ENCODE data around the gene KIF5C.

KIF5C gene

DNA sequence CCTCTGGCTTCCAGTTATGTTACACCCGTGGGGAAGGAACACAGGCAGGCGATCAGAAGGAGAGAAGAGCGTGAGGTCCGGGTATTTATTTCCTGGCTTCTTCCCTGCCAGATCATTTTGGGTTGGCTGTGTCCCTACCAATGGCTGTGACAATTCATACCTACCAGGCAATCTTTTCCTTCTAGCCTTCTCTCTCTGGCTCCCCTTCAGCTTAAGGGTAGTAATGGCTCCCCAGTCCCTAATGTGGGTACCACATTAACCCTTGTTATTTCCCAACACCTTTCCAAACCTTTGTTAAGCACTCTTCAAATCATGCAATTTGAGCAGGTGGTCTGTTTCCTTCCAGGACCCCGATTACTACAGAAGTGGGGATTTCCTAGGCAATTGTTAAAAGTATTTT is 84.7 kb downstream of the KIF5C start:
- H3K4me3 ChIP-seq (ENCODE audit: low read length, poor library complexity, severe bottlenecking), result no peak overlapping the region
- no peak overlapping the region for H3K4me2 ChIP-seq (ENCODE audit: low read depth, low read length, poor library complexity, severe bottlenecking)
- no peaks in the 10 kb centered on the region for H3K79me2 ChIP-seq (ENCODE audit: insufficient read depth, low read length)
- no peaks in the 10 kb centered on the region for H3F3A ChIP-seq (ENCODE audit: low read depth)
- H3K4me1 ChIP-seq (ENCODE audit: insufficient read depth, low read length, poor library complexity, severe bottlenecking), result no peaks in the 10 kb centered on the region
- no peaks in the 10 kb centered on the region for H3K9me2 ChIP-seq (replicated peaks; ENCODE audit: low read depth, low read length)
- no peaks in the 10 kb centered on the region for H3K9me3 ChIP-seq (ENCODE audit: insufficient read depth, low read depth, low read length)
- no peak overlapping the region for H2AFZ ChIP-seq (ENCODE audit: low read length)
- no peak overlapping the region for H3K9ac ChIP-seq (ENCODE audit: low read depth, low read length, poor library complexity, severe bottlenecking)
- H4K20me1 ChIP-seq (ENCODE audit: insufficient read depth, low read length, poor library complexity, severe bottlenecking), result no peaks in the 10 kb centered on the region
- H3K36me3 ChIP-seq (ENCODE audit: insufficient read depth, low read length), result no peaks in the 10 kb centered on the region
- TF ChIP-seq EZH2phosphoT487 (IDR thresholded peaks at IDR 0.05; ENCODE audit: borderline replicate concordance) (no peak), CTCF (conservative IDR thresholded peaks at IDR 0.05; ENCODE audit: low read length) (no peak)
- peaks cover 6% of the 10 kb centered on the region for H3K27me3 ChIP-seq (ENCODE audit: insufficient read depth, low read length, poor library complexity, severe bottlenecking)

GRCh38 chr2:148960483-148960882 is 85.5 kb downstream of the KIF5C start:
- Histone ChIP-seq H3K36me3 (ENCODE audit: insufficient read depth, low read length) (no peaks in the 10 kb centered on the region), H3K4me2 (ENCODE audit: low read depth, low read length, poor library complexity, severe bottlenecking) (no peak overlapping the region), H3K79me2 (ENCODE audit: insufficient read depth, low read length) (no peaks in the 10 kb centered on the region), H3K9ac (ENCODE audit: low read depth, low read length, poor library complexity, severe bottlenecking) (no peak overlapping the region), H3K9me3 (ENCODE audit: insufficient read depth, low read depth, low read length) (no peaks in the 10 kb centered on the region), H3K27me3 (ENCODE audit: insufficient read depth, low read length, poor library complexity, severe bottlenecking) (peaks cover 6% of the 10 kb centered on the region), H3K4me1 (ENCODE audit: insufficient read depth, low read length, poor library complexity, severe bottlenecking) (no peaks in the 10 kb centered on the region), H3K9me2 (replicated peaks; ENCODE audit: low read depth, low read length) (no peaks in the 10 kb centered on the region), H4K20me1 (ENCODE audit: insufficient read depth, low read length, poor library complexity, severe bottlenecking) (no peaks in the 10 kb centered on the region), H3F3A (ENCODE audit: low read depth) (no peaks in the 10 kb centered on the region), H2AFZ (ENCODE audit: low read length) (no peak overlapping the region), H3K4me3 (ENCODE audit: low read length, poor library complexity, severe bottlenecking) (no peak overlapping the region)
- TF ChIP-seq CTCF (conservative IDR thresholded peaks at IDR 0.05; ENCODE audit: low read length), result no peak
- TF ChIP-seq EZH2phosphoT487 (IDR thresholded peaks at IDR 0.05; ENCODE audit: borderline replicate concordance), result no peak

- H3K4me1 ChIP-seq (ENCODE audit: insufficient read depth, low read length, poor library complexity, severe bottlenecking), result no peaks in the 10 kb centered on the region
- H3F3A ChIP-seq (ENCODE audit: low read depth), result no peaks in the 10 kb centered on the region
- no peak overlapping the region for H3K4me2 ChIP-seq (ENCODE audit: low read depth, low read length, poor library complexity, severe bottlenecking)
- H3K27me3 ChIP-seq (ENCODE audit: insufficient read depth, low read length, poor library complexity, severe bottlenecking), result peaks cover 6% of the 10 kb centered on the region
- H2AFZ ChIP-seq (ENCODE audit: low read length), result no peak overlapping the region
- H4K20me1 ChIP-seq (ENCODE audit: insufficient read depth, low read length, poor library complexity, severe bottlenecking), result no peaks in the 10 kb centered on the region
- H3K9ac ChIP-seq (ENCODE audit: low read depth, low read length, poor library complexity, severe bottlenecking), result no peak overlapping the region
- no peaks in the 10 kb centered on the region for H3K79me2 ChIP-seq (ENCODE audit: insufficient read depth, low read length)
- no peak for TF ChIP-seq CTCF (conservative IDR thresholded peaks at IDR 0.05; ENCODE audit: low read length)
- TF ChIP-seq EZH2phosphoT487 (IDR thresholded peaks at IDR 0.05; ENCODE audit: borderline replicate concordance), result no peak
- H3K9me3 ChIP-seq (ENCODE audit: insufficient read depth, low read depth, low read length), result no peaks in the 10 kb centered on the region
- no peaks in the 10 kb centered on the region for H3K36me3 ChIP-seq (ENCODE audit: insufficient read depth, low read length)
- no peaks in the 10 kb centered on the region for H3K9me2 ChIP-seq (replicated peaks; ENCODE audit: low read depth, low read length)
- H3K4me3 ChIP-seq (ENCODE audit: low read length, poor library complexity, severe bottlenecking), result no peak overlapping the region
These were observed 88.4 kb downstream of the KIF5C start for GRCh38 chr2:148963461-148963860.
